Adrenal gland (tissue), 12 donors: ENCODE data around the gene MARVELD2. TPM values are rescaled to one million over a fixed set of nuclear protein-coding genes. Genes with fewer than 3 reads are reported as not detected.

Experiments
- DNase-seq, 7 donors: peaks; one replicate each; pipeline ENCODE4 v3.0.0-alpha.2; 2019 to 2020
- H3K27ac ChIP-seq, 5 donors: fragments of 200-600 bp; sonication (generic) in 4 of 5; 1 replicate in 3 of 5; 2 replicates in 2 of 5; pipeline versions ENCODE4 v1.5.1 to v1.8.0; 2016 to 2020; ENCODE audit warnings: mild to moderate bottlenecking in 1 of 5
- H3K27me3 ChIP-seq: fragments of 200-600 bp; 2 replicates; pipeline ENCODE4 v1.8.0; 2021
- H3K36me3 ChIP-seq, 2 donors: fragments of 200-600 bp; replicated peaks in 1 of 2; 1 replicate in 1 of 2; 2 replicates in 1 of 2; pipeline versions ENCODE4 v1.5.1 to v1.8.0; 2018 to 2022
- H3K4me1 ChIP-seq, 2 donors: fragments of 200-600 bp; replicated peaks in 1 of 2; 1 replicate in 1 of 2; 2 replicates in 1 of 2; pipeline versions ENCODE4 v1.5.1 to v1.8.0; 2018 to 2021
- H3K4me3 ChIP-seq, 4 donors: fragments of 200-600 bp; sonication (generic) in 3 of 4; one replicate each; pipeline ENCODE4 v1.5.1; 2016 to 2018
- H3K9me3 ChIP-seq, 3 donors: fragments of 200-600 bp; sonication (generic) in 1 of 3; replicated peaks in 1 of 3; 1 replicate in 2 of 3; 2 replicates in 1 of 3; pipeline versions ENCODE4 v1.5.1 to v1.8.0; 2016 to 2021
- POLR2A ChIP-seq, 2 donors: fragments of 450-650 bp; IDR thresholded peaks; one replicate each; pipeline ENCODE4 v1.6.1; 2017; ENCODE audit warnings: antibody characterized with exemption in 2 of 2, mild to moderate bottlenecking in 2 of 2, moderate library complexity in 1 of 2
- WGBS, 4 donors: extraction: QIAGEN DNeasy Blood & Tissue Kit in 2 of 4; methylation state at CpG; one replicate each; pipeline versions ENCODE4 v1.1.5 to v1.1.7; 2013 to 2017; 5-methylcytosine and 5-hydroxymethylcytosine counted together
- intact Hi-C, 2 donors: fragments of 100-400 bp; cut with DNase I; formaldehyde crosslinking; loops; one replicate each; pipeline versions ENCODE4 v1.14.1 to v1.15.0; 2022 to 2023
- polyA plus RNA-seq, 3 donors: library from polyadenylated mRNA; stranded (reverse); fragments of 200-250 nt in 2 of 3; fragments of 350-450 nt in 1 of 3; fragmentation: Illumina TruSeq in 1 of 3; extraction: RNeasy Lipid Tissue Mini Kit (QIAGEN cat#74804) in 1 of 3; gene quantifications; one replicate each; pipeline ENCODE4 v1.2.3, GENCODE V29; 2013 to 2014
- total RNA-seq, 9 donors: library from RNA; depleted of rRNA in 4 of 9; stranded (reverse); fragments of >200 nt in 4 of 9; fragments of 120-200 nt in 1 of 9; fragmentation: NEBNext Ultra II Directional in 1 of 9; extraction: Animal tissue kit (Norgen Biotek cat#: 25700) in 1 of 9; gene quantifications; one replicate each; pipeline versions ENCODE4 v1.1.0 to v1.2.4, GENCODE V29; 2013 to 2023
- TF ChIP-seq, protein P1 (sequence below), 6 experiments: fragments of 450-650 bp in 4 of 6; fragments of 200-600 bp in 2 of 6; sonication (generic) in 1 of 6; IDR thresholded peaks; 1 replicate in 5 of 6; 2 replicates in 1 of 6; pipeline versions ENCODE4 v1.5.1 to v1.8.0; 2016 to 2021; ENCODE audit warnings: antibody characterized with exemption in 6 of 6, mild to moderate bottlenecking in 2 of 6, moderate library complexity in 1 of 6
- donor health status: healthy with polysubstance abuse.
- donor health status: Bipolar disorder and iron deficiency.
- donor health status: DM: yes; HTN: yes; CAD: no.
- donor health status: DM: no; HTN: no; CAD: no.
- donor health status: DM: no; HTN: no; CAD: no.
- donor health status: DM: yes; HTN: yes; CAD: no.

Gene MARVELD2
- total and polyA plus RNA-seq, 12 donors, result 0.16 to 1.6 (median 0.73) TPM

DNA sequence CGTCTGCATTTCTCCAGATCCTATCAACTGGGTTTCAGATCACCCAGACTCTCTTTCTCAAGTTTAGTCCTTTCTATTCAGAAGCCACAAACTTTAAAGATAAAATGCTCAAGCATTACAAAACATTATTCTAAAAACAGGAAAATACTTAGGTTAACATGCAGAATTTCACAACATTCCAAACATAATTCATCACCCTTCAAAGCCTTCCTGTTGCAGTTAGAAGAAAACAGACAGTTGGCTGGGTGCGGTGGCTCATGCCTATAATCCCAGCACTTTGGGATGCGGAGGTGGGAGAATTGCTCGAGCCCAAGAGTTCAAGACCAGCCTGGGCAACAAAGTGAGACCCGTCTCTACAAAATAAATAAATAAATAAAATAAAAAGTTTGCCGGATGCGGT is 70.0 kb downstream of the MARVELD2 start:
- no peak for DNase-seq
- Histone ChIP-seq H3K9me3 (no peaks in the 10 kb centered on the region), H3K27me3 (no peaks in the 10 kb centered on the region), H3K36me3 (no peaks in the 10 kb centered on the region), H3K4me3 (no peak overlapping the region), H3K27ac (no peak overlapping the region), H3K4me1 (no peaks in the 10 kb centered on the region)
- intact Hi-C loops, result no loop called here
- 67 to 69% (median 68%) methylated on average over 7 of the region's 7 CpGs for WGBS, 4 donors
- no peak for TF ChIP-seq POLR2A (IDR thresholded peaks at IDR 0.05)

DNA sequence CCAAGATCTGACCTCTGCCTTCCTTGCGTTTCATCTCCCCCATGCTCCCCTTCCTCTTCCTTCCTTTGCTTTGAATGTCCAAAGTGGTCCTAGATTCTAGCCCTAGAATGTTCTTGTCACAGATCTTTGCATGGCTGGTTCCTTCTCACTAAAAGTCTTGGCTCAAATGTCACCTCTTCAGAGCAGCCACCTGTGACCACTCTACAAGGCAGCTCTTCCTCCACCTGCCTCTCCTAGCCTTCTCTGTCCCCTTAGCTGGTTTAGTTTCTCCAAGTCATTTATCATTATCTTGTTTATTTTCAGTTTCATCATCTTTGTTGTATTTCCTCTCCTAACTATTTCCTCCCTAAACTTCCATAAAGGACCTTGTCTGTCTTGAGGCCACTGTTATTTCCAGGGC is 70.6 kb downstream of the MARVELD2 start:
- Histone ChIP-seq H3K4me3 (no peak overlapping the region), H3K4me1 (no peaks in the 10 kb centered on the region), H3K9me3 (no peaks in the 10 kb centered on the region), H3K36me3 (no peaks in the 10 kb centered on the region), H3K27ac (no peak overlapping the region), H3K27me3 (no peaks in the 10 kb centered on the region)
- intact Hi-C loops, result no loop called here
- WGBS, 4 donors, result 38 to 89% (median 75%) methylated on average over 1 of the region's 1 CpG
- no peak for DNase-seq
- TF ChIP-seq, protein P1, sequence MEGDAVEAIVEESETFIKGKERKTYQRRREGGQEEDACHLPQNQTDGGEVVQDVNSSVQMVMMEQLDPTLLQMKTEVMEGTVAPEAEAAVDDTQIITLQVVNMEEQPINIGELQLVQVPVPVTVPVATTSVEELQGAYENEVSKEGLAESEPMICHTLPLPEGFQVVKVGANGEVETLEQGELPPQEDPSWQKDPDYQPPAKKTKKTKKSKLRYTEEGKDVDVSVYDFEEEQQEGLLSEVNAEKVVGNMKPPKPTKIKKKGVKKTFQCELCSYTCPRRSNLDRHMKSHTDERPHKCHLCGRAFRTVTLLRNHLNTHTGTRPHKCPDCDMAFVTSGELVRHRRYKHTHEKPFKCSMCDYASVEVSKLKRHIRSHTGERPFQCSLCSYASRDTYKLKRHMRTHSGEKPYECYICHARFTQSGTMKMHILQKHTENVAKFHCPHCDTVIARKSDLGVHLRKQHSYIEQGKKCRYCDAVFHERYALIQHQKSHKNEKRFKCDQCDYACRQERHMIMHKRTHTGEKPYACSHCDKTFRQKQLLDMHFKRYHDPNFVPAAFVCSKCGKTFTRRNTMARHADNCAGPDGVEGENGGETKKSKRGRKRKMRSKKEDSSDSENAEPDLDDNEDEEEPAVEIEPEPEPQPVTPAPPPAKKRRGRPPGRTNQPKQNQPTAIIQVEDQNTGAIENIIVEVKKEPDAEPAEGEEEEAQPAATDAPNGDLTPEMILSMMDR (IDR thresholded peaks at IDR 0.05), result no peak
- no peak for TF ChIP-seq POLR2A (IDR thresholded peaks at IDR 0.05)

DNA sequence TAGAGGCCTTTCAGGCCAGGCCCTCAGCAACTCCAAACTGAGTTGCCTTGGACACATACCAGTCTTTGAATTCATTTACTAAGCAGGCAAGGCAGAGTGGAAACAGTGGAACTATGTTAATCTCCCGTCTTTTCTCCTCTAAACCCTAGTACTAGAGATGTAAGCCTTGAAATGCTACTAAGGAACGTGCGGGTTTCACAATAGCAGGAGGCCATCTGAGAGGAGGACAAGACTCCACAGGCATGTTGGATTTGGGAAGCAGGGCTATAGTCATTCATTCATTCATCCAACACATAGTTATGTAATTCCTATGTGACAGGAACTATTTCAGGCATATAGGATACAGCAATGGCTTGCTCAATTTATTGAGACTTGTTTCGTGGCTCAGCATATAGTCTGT is 74.3 kb downstream of the MARVELD2 start:
- H3K4me1 ChIP-seq, result peaks cover 13 to 20% of the 10 kb centered on the region in 2 donors
- no peak overlapping the region for H3K27ac ChIP-seq
- no peaks in the 10 kb centered on the region for H3K36me3 ChIP-seq
- peaks cover 24% of the 10 kb centered on the region for H3K27me3 ChIP-seq
- no peak for DNase-seq
- H3K9me3 ChIP-seq, result no peaks in the 10 kb centered on the region
- TF ChIP-seq, protein P1 (IDR thresholded peaks at IDR 0.05), result no peak
- TF ChIP-seq POLR2A (IDR thresholded peaks at IDR 0.05), result no peak
- 64 to 87% (median 73%) methylated on average over 4 of the region's 4 CpGs for WGBS, 4 donors
- intact Hi-C loops, result no loop called here
- no peak overlapping the region for H3K4me3 ChIP-seq

DNA sequence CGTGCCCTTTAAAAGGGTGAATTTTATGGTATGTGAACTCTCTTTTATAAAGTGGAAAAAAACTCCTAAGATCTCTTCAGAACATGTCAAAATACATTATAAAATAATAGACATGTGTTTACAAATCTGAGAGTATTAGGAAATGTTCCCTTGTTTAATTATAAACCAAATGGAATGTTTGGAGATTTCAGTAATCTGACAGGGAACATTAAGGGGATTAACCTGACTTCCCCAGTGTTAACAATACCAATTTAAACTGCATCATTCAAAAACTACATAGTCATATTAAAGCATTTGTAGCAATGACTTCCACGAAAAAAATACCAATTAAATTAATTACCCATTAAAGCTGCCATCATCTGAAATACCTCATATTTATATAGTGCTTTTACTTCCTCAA is 76.1 kb downstream of the MARVELD2 start:
- intact Hi-C loops, result no loop called here
- Histone ChIP-seq H3K27me3 (peaks cover 36% of the 10 kb centered on the region), H3K27ac (no peak overlapping the region), H3K4me1 (peaks cover 13 to 20% of the 10 kb centered on the region in 2 donors), H3K36me3 (no peaks in the 10 kb centered on the region), H3K9me3 (no peaks in the 10 kb centered on the region), H3K4me3 (no peak overlapping the region)
- 66 to 83% (median 74%) methylated on average over 2 of the region's 2 CpGs for WGBS, 4 donors
- no peak for DNase-seq
- TF ChIP-seq, protein P1 (IDR thresholded peaks at IDR 0.05), result no peak
- no peak for TF ChIP-seq POLR2A (IDR thresholded peaks at IDR 0.05)

DNA sequence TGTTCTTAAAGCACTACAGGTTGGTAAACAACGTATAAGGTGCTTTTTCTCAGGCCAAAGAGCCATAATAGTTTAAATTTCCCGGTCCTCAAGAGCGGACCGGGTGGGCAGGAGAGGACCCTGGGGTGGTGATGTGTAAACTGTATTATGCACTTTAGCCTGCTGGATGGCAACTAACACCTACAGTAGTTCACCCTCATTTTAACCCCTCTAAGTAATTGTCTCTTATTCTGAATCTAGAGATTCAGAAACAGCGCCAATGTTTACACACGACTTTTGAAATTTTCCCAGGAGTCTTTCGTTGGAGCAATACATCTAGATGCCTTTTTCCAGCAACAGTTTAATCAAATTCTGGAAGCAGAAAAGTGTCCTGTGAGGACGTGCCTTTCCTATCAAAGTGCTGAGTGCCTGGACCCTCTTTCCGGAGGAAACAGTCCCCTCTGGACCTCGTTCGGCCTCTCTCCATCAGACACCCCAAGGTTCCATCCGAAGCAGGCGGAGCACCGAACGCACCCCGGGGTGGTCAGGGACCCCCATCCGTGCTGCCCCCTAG is 77.0 kb downstream of the MARVELD2 start:
- peak overlapping the region in 1 of 4 donors; percentile 57 for H3K4me3 ChIP-seq
- no peak for DNase-seq
- H3K27ac ChIP-seq, result no peak overlapping the region
- intact Hi-C loops, result no loop called here
- peaks cover 13 to 20% of the 10 kb centered on the region in 2 donors for H3K4me1 ChIP-seq
- TF ChIP-seq, protein P1 (IDR thresholded peaks at IDR 0.05), result no peak
- TF ChIP-seq POLR2A (IDR thresholded peaks at IDR 0.05), result no peak
- no peaks in the 10 kb centered on the region for H3K9me3 ChIP-seq
- no peaks in the 10 kb centered on the region for H3K36me3 ChIP-seq
- 12 to 20% (median 14%) methylated on average over 11 to 17 of the region's 17 CpGs for WGBS, 4 donors
- peaks cover 41% of the 10 kb centered on the region for H3K27me3 ChIP-seq
